HG02840 (cell line): Measurements from ENCODE around the gene SLX4IP.

Source experiments
- ATAC-seq: cut with Tn5 transposase; IDR thresholded peaks from one replicate; pipeline ENCODE4 v1.9.1; 2021; ENCODE audit warnings: mild to moderate bottlenecking, moderate library complexity, moderate number of reproducible peaks; ENCODE audit not compliant: unreplicated experiment, low FRiP score

Gene SLX4IP

GRCh38 chr20:10670501-10671220 lies 235.6 kb downstream of the SLX4IP start:
- no peak for ATAC-seq

- no peak for ATAC-seq
Observed at GRCh38 chr20:10671221-10671918, 236.3 kb downstream of the SLX4IP start.

DNA sequence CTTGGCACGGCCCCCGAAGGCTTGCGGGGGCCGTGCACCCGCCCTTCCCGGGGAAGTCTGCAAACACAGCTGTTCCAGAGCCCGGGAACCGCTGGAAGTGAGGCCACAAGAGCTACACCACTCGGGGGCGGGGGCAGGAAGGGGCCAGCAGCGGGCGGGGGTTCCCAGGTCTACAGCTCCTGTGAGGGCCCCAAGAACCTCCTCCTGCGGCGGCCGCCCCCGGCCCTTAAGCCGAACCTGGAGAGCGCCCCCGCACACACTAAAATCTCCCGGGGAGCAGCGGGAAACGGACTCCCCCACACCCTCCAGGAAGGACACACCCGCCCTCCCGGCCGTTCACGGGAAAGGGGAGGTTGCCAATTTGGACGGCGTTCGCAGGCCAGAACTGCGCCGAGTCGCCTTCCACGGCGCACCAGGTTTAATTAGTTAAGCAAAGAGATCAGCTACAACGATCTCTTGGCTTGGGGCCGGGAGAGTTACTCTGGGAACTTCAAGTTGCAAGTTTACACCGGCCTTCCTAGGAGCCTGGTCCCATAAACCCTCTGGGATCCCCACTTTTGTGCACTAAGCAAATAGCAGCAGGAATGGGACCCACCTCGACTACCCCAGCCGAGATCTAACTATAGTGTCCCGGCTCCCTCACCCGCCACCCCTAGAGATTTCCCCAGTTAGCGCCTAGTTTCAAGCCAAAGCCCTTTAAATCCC lies 237.0 kb downstream of the SLX4IP start:
- no peak for ATAC-seq

DNA sequence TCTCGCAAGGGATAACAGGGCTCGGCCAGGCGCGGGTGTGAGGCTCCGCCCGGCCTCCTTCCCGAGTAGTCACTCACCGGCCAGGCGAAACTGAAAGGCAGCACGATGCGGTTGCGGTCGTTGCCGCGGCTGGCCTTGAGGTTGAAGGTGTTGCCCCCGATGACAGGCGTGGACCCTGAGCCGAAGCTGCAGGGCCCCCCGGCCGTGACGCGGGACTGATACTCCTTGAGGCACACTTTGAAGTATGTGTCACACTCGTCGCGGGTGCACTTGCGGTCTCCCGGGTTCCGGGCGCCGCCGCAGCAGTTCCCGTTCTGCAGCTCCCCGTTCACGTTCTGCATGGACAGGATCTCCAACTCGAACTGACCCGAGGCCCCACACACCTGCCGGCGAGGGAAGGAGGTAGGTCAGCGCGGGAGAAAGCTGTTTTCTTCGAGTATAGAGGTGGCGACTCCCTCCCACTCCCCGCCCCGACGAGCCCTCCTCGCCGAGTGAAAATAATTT lies 237.6 kb downstream of the SLX4IP start:
- no peak for ATAC-seq

DNA sequence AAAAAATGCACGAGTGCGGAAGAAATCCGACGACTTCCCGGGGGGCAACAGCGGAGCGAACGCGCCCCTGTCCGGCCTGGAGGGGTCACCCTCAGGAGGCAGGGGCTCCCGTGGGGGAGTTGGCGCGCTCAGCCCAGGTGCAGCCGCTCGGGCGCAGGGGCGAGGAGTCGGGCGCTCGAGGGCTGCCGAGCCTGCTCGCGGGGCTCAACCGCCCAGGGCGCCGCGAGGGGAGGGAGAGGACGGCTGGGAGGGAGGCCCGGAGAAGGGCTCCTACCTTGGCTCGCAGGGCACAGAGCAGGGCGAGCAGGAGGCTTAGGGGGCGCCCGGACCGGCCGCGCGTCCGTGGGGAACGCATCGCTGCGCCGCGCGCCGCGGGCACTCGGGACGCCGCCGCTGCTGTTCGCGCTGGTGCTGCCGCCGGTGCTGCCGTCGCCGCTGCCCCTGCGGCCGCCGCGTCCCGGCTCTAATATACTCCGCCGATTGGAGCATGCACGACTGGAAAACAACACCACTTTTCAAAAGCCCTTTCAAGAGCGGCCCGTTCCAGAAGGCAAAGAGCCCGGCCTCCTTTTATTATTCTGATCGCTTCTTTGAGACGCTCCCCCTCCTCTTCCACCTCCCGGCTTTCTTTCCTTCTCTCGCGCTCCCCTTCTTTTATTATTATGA lies 238.2 kb downstream of the SLX4IP start:
- ATAC-seq: no peak

DNA sequence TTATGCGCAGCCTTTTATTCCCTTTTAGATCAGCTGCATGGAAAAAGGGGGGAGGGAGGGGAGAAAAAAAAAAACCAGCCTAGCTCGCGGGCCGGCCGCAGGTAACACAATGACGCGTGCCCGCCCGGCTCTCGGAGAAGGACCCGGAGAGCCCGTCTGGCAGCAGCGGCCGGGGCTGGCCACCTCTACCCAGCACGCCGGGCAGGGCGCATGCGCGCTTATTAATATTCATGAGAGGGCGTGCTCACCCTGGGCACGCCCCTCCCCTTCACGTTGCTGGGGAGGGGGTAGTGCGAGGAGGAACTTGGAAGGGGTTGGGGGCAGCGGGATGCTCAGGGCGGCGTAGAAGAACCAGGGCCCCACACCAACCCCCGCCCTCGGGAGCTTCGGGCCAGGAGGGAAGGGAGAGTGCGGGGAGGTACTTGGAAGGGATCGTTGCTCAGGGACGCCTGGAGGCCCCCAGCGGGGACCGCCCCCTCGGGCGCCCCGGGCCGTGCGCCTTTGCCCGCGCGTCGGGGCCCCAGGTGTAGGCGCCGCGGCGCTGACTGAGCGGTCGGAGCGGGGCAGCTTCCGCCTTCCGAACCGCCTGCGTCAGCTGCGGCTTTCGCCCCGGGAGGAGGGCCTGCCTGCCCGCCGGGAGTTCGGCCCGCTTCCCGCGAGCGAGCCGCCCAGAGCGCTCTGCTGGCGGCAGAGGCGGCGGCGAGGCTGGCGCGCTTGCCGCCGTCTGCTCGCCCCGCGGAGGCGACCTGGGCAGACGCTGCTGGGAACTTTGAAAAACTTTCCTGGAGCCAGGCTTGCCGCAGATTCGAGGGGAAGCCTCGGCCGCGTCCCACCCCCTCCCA lies 239.0 kb downstream of the SLX4IP start, which contains the start of gene JAG1:
TSS of gene JAG1 (minus strand) at position 158 of the 842 bp plus-strand sequence. CDS start 469 bp downstream, outside the sequence.
- peak; percentile 57 for ATAC-seq

GRCh38 chr20:10674684-10675449 lies 239.8 kb downstream of the SLX4IP start:
- ATAC-seq: peak; percentile 43

DNA sequence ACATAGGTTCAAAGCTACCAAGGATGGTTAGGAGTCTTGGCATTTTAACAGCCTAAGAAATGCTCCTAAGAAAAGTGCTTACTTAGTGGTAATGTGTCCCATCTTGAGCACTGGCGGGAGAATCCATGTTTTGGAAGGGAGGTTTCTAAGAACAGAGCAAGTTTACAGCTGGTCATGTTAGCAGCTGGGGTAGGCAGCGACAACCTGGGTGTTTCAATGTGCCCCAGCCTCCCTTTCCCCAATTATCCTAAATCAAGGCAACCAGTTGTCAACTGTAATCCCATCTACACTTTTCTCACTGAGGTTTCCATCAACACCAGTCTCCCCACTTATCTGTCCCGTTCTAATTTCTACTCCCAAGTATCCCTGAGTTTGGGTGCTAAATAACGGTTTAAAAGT lies 240.3 kb downstream of the SLX4IP start:
- no peak for ATAC-seq

DNA sequence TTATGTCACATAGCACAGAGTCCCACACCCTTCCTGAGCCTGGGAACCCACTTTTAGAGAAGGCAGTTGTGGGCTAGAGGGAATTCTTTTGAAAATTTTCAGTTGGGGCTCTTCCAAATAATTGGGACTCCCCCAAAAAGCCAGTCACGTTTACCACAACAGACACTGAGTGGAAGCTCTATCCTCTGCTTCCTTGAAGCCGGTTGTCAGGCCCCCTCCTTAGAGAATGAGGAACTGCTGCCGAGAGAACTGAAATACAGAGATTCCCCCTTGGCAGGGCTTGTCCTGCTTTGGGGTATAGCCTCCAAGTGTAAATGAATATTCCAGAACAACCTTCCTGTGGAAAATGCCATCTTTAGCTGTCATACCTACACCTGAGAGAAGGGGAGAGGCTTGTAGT lies 241.4 kb downstream of the SLX4IP start:
- ATAC-seq: no peak
